Stimulated activated CD8-positive, alpha-beta memory T cell treated with anti-CD3 and anti-CD28 coated beads, Interleukin-12 subunit alpha, Interleukin-12 subunit beta, amount 100 ng/mL, for 1 hour (primary cell): ENCODE measurements around the gene TTC33.

Experiments used
- DNase-seq: peaks from one replicate; pipeline ENCODE4 v3.0.0-alpha.2; 2020; ENCODE audit warnings: low read depth

TTC33 gene

GRCh38 chr5:40518485-40518917, 237.3 kb downstream of the TTC33 start:
- DNase-seq = no peak

DNA sequence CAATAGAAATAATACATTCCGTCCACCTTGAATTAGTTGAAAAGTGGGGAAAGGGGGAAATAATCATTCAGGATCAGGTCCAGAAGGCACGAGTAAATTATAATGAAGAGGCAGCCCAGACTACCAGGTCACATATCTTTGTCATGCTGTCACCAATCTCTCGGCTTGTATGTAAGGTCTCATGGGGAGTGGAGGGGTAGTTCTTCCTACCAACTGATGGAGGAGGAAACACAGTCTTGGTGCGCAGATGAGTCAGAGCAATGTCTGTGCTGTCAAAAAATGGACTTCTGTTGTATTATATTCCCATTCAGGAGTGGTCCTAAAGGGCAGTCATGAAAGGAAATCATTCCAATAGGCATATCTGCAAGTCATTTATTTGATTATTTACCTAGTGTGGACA, 240.3 kb downstream of the TTC33 start:
- DNase-seq = no peak

GRCh38 chr5:40514976-40515375, 240.8 kb downstream of the TTC33 start:
- DNase-seq = no peak

DNA sequence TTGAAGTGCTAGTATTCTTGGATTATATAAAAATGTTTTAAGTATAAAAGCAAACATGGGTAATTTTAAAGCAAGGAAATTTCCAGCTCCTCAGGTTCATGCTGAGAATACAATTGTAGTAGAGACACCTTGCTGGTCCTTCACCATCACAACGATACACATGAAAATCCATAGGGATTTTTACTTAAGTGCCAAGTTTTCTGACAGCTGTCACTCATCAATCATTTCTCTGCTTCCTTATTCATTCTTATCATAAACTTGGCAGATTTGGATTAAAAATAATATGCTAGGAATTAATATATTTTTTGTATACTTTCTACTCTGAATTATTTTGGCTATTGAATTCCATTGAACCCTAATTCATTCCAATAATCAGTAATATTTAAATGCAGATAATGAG, 244.0 kb downstream of the TTC33 start:
- no peak for DNase-seq

- DNase-seq = no peak
Observed at GRCh38 chr5:40507095-40507494, 248.7 kb downstream of the TTC33 start.

DNA sequence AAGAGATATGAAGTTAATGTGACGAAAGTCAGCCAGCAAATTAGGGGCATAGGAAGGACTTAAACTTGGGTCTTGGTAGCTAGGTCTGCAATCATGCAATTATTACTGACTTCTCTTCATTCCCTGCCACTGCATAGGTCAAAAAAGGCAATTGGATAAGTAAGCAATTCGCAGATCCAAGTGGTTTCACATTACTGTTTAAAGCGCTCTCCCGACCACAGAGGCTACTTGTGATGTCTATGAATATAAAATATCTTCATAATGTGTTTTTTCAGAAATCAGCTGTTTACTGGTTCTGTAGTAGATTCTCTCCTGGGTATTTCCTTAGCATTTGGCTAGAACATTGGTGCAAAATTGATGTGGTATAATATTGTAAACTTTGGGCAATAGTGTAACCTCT, 250.7 kb downstream of the TTC33 start:
- DNase-seq = no peak

GRCh38 chr5:40503439-40503838, 252.3 kb downstream of the TTC33 start:
- DNase-seq = no peak

GRCh38 chr5:40502736-40503135, 253.0 kb downstream of the TTC33 start:
- DNase-seq = no peak

DNA sequence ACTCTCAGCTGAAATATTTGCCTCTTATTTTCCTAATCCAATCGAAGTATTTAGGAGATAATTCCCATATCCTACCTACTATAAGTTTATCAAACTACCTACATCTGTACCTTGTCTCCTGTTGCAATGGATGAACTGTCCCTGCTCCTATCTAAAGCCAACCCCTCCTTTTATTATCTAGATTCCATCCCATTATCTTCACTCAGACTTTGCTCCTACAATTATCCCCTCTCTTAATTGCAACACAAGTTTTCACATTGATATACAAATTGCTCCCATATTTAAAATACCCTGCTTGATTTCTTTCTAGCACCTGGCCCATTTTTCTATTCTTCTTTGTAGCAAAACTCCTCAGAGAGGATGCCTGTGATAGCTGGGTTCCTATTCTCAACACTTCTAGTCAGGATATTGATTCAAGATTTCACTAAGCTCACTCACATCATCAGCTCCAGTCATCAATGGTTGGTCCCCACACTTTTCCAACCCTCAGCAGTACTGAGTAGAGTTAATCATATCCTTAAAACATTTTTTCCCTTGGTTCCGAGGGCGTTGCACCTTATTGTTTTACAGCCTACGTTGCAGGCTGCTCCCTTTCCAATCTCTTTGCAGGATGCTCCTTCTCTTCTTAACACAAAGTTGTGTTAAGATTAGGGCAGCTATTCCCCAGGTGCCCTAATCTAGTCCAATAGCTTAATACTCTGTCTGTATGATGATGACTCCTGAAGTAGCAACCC, 253.9 kb downstream of the TTC33 start:
- DNase-seq = no peak

DNA sequence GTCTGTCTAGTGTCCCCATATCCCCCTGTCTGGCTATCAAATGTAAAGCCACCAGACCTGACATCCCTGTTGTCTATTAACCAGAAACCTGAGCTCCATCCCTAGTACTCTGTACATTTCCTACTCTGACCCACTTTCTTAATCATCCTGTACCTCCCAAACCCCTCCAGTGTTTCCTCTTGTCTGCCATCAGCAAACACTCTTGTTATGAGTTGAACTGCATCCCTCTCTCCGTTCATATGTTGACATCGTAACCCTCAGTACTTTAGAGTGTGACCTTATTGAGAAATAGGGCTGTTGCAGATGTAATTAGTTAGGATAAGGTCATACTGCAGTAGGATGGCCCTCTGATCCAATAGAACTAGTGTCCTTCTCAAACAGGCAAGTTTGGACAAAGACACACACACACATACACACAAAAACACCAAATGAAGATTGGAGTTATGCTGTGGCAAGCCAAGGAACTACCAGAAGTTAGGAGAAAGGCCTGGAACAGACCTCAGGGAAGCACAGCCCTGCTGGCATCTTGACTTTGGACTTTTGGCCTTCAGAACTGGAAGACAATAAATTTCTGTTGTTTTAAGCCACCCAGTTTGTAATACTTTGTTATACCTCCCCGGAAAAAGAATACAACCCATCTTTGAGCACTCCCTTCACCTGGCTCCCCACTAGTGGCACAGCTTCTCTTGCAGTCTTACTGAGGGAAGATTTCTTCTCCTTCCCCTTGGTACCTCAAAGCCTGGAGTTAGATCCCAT, 256.1 kb downstream of the TTC33 start:
- DNase-seq = no peak

- DNase-seq = no peak
Observed at GRCh38 chr5:40499007-40499406, 256.8 kb downstream of the TTC33 start.

DNA sequence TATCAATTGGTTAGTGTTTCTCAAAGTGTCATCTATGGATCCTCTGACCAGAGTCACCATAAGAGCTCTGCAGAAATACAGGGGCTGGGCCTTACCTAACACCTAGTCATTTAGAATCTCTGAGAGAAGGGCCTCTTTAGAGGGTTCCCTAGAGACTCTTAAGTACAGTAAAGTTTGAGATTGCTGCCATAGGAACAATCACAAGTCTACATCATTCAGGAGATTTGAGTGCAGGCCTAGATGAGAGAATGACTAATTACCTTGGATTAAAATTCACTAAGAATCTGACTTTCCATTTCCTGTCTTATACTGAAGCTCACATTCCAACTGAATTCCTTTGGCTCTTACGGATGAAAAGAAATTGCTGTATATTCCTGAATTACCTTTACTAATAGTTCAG, 258.2 kb downstream of the TTC33 start:
- DNase-seq = no peak

DNA sequence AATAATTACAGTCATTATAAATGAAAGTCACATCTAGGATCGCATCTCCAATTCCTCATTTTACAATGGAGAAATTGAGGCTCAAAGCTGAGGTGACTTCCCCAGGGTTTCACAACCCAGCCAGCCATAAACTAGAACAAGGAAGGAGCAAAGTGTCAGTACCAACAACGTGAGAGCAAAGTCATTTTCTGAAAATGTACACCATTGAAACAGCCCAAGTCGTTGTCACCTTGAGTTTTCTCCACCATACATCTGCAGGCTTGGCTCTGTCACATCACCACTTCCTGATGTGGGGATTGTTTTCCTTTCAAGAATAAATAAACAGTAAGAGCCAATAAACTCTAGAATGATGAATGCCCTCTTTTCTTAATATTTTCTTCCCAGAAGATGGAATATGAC, 260.5 kb downstream of the TTC33 start:
- no peak for DNase-seq

GRCh38 chr5:40494631-40495236, 261.0 kb downstream of the TTC33 start:
- DNase-seq = no peak

DNA sequence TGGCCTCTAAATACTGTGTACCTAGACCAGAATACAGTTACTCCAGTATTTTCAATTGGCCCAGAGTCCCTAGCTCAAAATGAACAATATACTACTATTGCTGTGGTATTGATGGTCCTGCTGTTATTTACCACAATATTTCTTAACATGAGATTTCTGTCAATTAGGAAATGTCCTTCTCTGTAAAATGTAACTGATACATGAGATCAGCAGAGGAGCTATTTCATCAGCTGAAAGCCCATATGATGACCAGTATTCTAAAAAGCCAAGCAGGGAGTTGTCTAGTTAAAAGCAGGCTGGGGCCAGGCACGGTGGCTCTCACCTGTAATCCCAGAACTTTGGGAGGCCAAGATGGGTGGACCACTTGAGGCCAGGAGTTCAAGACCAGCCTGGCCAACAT, 263.7 kb downstream of the TTC33 start:
- no peak for DNase-seq

DNA sequence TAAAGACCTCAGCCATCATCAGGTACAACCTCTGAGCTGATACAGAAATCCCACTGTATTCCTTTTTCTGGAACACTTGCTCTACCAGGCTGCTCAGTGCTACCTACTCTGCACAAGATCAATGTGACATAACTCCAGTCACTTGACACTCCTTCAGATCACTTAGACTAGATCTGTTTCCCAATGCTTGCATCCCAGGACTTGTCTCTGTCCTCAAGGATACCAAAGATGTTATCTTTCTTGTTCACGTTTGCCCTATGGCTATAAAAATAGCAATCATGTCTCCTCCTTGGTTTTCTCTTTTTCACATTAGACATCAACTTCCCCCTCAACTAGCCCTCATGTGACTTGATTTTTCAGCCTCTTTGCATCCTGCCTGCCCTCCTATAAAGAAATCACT, 264.1 kb downstream of the TTC33 start:
- DNase-seq = no peak

DNA sequence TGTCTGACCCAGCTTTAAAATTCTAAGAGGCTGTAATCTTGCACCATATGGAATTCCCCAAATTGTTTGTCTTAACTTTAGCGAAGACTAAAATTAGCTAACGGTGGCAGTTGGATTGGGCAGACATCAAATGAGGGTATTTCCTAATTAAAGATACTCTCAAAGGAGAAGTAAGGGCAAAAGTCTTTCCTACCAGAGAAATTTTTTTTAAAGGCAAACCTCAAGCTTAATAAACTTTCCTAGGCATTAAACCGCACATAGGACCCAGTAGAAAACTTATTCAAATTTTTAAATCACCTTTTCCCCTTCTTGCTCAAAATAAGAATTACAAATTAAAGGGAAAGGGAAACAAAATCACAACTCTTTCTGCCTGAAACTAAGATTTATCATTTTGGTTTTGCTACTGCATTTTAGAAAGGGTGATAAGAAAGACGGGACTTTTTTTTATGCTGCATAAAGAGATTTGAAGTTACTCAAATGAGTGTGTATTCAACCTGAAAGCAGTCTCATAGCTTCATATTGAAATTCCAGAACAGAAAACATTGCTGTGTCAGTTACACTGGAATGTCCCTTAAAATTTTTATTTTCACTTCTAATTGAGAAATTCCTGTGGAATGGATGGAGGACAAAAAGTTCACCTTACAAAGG, 265.2 kb downstream of the TTC33 start:
- DNase-seq = no peak

DNA sequence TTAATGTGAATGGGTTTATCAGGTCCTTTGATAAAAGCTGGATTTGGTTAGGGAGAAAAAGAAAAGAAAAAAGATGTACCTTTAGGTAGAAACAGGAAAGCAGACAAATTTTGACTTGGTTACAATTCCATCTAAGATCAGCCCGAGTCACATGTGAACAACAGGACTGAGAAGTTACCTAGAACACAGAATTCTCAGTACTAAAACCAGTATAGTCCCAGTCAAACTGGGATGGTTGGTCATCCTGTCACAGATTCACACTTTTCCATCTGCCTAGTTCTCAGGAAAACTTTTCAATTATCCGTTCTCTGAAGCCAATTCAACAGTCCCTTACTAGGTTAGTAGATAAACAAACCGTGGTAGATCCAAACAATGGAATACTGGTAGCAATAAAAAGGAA, 266.3 kb downstream of the TTC33 start:
- no peak for DNase-seq

DNA sequence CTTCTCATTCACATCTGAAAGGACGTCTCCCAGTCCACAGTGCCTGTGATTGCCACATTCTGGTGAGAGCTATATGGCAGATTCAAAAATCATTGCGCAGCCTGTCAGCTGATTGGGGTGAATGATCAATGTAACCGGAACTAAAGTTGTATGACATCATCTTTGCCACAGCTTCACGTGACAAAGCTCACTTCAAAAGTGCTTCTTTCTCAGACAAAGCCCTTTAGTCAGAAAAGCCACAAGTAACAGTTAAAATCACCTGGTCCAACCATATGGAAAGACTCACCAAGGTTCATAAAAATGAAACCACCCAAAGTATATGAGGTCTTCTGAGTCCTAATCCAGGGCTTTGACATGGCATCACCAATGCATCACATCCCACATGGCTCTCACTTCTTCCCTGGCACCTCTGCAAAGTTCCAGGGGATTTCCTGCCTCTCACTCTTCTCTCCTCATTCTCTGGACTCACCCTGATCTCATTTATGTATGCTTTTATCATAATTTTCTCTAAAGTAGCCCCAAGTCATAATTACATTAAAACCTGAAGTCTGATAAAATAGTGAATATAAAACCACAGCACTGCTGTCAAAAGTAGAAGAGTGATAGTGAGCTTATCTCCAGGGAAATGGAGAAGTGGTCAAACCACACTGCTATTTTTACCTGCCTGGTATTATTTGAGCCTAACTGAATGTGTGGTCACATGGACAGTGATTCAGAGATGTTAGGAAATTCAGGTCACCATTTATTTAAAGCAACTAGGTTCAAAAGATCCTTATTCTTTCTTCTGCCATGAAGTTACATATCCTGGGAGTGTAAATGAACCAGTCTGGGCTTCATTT, 269.1 kb downstream of the TTC33 start:
- peak; percentile 30 for DNase-seq

DNA sequence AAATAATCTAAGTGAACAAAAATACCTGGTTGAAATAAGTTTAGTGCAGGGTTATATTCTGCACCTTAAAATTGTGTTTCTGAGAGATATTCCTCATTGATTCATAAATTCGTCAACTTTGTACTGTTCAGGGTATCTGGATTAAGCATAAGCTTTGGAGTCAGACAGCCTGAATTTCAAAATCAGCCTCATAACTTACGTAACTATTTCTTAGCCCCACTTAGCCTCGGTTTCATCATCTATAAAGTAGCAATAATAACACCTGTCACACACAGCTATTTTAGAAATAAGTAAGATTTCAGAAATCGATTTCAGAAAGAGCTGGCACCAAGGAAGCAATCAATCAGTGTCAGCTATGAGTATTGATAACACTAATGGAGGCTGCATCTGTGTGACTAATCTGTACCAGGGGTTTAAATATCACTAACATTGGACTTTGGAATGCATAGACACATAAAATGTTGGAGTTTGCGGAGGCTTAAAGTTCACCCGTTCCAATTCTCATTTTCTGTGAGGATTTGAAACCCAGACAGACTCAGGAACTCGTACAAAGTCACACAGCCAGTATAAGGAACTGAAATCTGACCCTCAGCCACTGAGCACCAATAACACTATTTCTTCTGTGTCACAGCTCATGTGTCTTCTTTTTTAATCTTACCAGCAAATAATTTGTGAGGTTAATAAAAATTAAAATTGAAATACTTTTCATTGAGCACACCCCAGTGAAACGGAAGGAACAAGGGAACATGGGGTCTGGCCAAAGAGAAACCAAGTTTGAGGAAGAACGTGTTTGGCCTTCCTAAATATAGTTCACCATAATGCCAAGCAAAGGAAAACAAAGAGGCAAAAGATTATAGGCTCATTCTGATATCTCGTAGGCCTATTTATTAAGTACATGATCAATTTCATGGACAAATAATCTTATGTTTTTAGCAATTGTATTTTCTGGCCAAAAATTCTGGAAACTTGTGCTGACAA, 270.5 kb downstream of the TTC33 start:
- no peak for DNase-seq

- DNase-seq = no peak
Observed at GRCh38 chr5:40484495-40484894, 271.3 kb downstream of the TTC33 start.
